ENCODE measurements around the gene SAMD4B.
A peak's percentile ranks its signal among the peaks of the same experiment; 100 is the strongest.

The SAMD4B gene

DNA sequence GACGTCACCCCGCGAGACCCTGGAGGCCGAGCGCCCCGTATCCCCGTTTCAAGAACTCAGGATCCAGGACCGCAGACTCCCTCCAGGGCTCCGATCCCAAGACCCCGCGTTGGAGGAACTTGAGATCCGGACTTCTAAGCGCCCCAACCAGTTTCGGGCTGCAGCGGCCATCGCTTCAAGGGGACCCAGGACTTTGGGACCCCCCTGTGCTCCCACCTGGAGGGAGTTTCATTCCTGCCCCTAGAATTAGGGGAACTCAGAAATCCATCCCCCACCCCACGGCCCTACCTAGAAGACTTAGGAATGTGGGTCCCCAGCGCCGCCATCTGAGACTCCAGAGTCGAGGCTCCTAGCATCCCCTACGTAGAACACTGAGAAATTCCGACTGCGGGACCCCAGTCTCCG lies 70.6 kb downstream of the SAMD4B start:
- TF ChIP-seq, protein P1, sequence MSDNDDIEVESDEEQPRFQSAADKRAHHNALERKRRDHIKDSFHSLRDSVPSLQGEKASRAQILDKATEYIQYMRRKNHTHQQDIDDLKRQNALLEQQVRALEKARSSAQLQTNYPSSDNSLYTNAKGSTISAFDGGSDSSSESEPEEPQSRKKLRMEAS (IDR thresholded peaks at IDR 0.05; ENCODE audit: low read depth, low read length) = no peak
- no peak for TF ChIP-seq POLR2A (IDR thresholded peaks at IDR 0.05; ENCODE audit: extremely low read depth, insufficient read length)
- no peak for TF ChIP-seq MYC (IDR thresholded peaks at IDR 0.05; ENCODE audit: low read depth, low read length)
- TF ChIP-seq, protein P2, sequence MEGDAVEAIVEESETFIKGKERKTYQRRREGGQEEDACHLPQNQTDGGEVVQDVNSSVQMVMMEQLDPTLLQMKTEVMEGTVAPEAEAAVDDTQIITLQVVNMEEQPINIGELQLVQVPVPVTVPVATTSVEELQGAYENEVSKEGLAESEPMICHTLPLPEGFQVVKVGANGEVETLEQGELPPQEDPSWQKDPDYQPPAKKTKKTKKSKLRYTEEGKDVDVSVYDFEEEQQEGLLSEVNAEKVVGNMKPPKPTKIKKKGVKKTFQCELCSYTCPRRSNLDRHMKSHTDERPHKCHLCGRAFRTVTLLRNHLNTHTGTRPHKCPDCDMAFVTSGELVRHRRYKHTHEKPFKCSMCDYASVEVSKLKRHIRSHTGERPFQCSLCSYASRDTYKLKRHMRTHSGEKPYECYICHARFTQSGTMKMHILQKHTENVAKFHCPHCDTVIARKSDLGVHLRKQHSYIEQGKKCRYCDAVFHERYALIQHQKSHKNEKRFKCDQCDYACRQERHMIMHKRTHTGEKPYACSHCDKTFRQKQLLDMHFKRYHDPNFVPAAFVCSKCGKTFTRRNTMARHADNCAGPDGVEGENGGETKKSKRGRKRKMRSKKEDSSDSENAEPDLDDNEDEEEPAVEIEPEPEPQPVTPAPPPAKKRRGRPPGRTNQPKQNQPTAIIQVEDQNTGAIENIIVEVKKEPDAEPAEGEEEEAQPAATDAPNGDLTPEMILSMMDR (IDR thresholded peaks at IDR 0.05; ENCODE audit: low read depth, low read length) = no peak
- DNase-seq (ENCODE audit: low read depth) = no peak
- H3K4me3 ChIP-seq (ENCODE audit: low read depth, low read length) = peak overlapping the region; percentile 65

DNA sequence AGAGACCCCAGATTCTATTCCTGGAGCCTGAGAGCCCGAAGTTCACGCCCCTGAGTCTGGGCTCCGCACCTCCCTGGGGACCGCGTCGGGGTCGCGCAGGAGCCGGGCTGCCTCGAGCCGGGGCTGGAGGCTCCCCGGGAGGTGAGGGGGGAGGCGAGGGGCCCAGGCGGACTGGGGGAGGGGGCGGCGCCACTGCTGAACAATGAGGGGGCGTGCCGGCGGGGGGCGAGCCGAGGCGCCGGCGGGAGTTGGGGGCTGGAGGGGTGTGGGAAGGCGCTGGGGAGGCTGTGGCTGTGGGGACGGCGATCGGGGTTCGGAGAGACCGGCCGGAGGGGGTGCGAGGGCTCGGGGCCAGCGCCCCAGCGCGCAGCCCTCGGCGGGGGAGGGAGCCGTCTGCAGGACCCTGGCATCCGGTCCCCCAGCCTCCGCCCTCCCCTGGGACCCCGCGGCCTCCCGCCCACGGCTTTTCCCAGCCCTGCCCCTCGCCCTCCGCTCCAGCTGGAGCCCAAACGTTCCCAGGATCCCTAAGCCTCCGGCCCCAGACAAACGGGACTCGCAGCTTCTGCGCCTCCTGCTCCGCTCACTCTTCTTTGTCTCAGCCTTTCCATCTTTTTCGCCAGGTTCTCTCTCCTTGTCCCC lies 71.2 kb downstream of the SAMD4B start:
- DNase-seq (ENCODE audit: low read depth) = peak; percentile 58

DNA sequence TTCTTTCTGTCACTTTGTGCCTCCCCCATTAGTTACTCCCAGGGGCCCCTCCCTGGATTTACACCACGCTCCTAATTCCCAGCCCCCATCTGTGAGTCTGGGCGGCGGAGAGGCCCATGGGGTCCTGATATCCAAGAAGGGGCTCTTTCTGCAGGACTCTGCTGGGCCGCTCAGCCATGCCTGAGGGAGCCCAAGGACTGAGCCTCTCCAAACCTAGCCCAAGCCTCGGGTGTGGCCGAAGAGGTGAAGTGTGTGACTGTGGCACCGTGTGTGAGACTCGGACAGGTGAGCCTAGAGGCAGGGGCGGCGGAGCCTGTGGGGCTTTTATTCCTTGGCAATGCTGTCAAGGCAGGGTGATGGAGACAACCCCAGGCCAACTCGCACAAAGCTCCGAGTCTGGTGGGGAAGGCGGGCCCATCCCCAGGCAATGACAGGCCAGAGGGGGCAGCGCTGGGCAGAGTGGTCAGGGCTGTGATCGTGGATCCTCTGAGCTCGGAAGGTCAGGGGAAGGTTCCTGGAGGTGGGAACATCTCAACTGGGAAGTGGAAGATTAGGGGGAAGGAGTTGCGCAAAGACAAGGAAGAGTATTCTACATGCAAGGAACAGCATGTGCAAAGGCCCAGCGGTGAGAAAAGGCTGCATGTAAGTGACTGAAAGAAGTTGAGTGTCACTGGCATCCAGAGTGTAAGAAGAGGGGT lies 71.8 kb downstream of the SAMD4B start:
- TF ChIP-seq POLR2A (IDR thresholded peaks at IDR 0.05; ENCODE audit: extremely low read depth, insufficient read length) = no peak
- TF ChIP-seq, protein P2 (IDR thresholded peaks at IDR 0.05; ENCODE audit: low read depth, low read length) = peak; percentile 12
- no peak overlapping the region for H3K4me3 ChIP-seq (ENCODE audit: low read depth, low read length)
- DNase-seq (ENCODE audit: low read depth) = no peak

More for the DNA sequence above, 71.2 kb downstream of the SAMD4B start:
- H3K4me3 ChIP-seq (ENCODE audit: low read depth, low read length) = peak overlapping the region; percentile 65
- TF ChIP-seq POLR2A (IDR thresholded peaks at IDR 0.05; ENCODE audit: extremely low read depth, insufficient read length) (no peak), MYC (IDR thresholded peaks at IDR 0.05; ENCODE audit: low read depth, low read length) (no peak)
- TF ChIP-seq, protein P1 (IDR thresholded peaks at IDR 0.05; ENCODE audit: low read depth, low read length) = no peak
- TF ChIP-seq, protein P2 (IDR thresholded peaks at IDR 0.05; ENCODE audit: low read depth, low read length) = no peak

DNA sequence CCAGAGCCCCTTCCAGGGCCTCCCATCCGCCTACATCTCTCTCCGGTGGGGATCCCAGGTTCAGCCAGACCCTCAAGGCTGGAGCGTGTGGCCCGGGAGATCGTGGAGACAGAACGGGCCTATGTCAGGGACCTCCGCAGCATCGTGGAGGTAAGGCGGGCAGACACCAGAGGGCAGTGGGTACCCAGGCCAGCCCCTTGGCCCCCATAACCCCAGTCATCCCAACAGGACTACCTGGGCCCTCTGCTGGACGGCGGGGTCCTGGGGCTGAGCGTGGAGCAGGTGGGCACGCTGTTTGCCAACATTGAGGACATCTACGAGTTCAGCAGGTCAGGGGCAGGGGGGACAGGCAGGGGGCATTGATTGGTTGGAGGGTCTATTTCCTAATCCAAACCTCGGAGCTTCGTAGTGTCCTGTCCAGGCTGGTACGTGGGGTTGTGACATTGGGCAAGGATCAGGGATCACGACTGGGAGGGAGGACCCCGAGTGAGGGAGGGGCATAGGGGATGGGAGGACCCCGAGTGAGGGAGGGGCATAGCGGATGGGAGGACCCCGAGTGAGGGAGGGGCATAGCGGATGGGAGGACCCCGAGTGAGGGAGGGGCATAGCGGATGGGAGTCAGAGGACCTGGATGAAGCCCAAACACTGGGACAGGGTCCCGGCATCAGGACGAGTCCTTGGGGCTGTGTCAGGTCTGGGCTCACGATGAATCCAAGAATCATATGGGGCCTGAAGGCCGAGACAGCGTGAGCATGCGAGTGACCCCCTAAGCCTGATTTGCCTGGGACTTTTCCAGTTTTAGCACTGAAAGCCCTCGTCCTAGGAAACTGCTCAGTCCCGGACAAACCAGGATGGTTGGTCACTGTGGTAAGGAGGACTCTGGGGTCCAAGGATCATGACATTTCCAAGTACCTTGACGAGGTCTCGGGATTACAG lies 73.2 kb downstream of the SAMD4B start:
- H3K4me3 ChIP-seq (ENCODE audit: low read depth, low read length) = no peak overlapping the region
- TF ChIP-seq POLR2A (IDR thresholded peaks at IDR 0.05; ENCODE audit: extremely low read depth, insufficient read length) = no peak
- TF ChIP-seq, protein P2 (IDR thresholded peaks at IDR 0.05; ENCODE audit: low read depth, low read length) = no peak
- TF ChIP-seq, protein P1 (IDR thresholded peaks at IDR 0.05; ENCODE audit: low read depth, low read length) = no peak
- no peak for TF ChIP-seq MYC (IDR thresholded peaks at IDR 0.05; ENCODE audit: low read depth, low read length)
- no peak for DNase-seq (ENCODE audit: low read depth)

DNA sequence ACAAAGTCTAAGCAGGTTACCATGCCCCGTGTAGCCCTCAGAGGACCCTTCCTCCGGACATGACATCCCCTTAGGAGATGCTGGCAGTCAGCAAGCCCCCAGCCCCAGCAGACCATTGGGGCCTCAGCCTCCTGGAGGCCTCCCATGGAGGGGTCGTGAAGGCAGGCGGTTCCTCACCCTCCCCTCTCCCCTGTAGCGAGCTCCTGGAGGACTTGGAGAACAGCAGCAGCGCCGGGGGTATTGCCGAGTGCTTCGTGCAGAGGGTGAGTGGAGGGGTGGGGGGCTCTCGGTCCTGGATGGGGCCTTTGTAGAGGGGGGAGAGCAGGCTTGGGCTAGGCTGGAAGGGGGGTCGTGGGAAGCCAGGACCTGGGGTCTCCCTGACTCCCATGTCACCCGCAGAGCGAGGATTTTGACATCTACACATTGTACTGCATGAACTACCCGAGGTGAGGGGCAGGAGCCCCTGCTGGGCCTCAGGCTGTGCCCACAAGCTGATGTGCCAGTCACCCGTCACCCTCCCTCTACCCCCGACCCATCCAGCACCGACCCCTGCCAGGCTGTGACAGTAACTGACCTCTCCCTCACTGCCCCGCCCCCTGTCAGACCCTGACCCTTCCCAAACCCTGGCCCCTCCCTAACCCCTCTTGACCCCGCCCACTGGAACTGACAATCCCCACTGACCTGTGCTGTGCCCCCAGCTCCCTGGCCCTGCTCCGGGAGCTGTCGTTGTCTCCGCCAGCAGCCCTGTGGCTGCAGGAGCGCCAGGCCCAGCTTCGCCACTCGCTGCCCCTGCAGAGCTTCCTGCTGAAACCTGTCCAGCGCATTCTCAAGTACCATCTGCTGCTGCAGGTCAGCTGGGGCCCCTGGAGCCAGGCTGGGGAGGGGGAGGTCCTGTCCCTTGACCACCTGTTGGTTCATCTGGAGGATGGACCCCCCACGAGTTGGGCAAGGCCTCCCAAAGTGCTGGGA lies 74.2 kb downstream of the SAMD4B start:
- DNase-seq (ENCODE audit: low read depth) = no peak
- H3K4me3 ChIP-seq (ENCODE audit: low read depth, low read length) = no peak overlapping the region
- no peak for TF ChIP-seq MYC (IDR thresholded peaks at IDR 0.05; ENCODE audit: low read depth, low read length)
- TF ChIP-seq, protein P2 (IDR thresholded peaks at IDR 0.05; ENCODE audit: low read depth, low read length) = no peak
- TF ChIP-seq POLR2A (IDR thresholded peaks at IDR 0.05; ENCODE audit: extremely low read depth, insufficient read length) = no peak
- TF ChIP-seq, protein P1 (IDR thresholded peaks at IDR 0.05; ENCODE audit: low read depth, low read length) = no peak

Data from NB4 (cell line).